Measurements from ENCODE around the gene SNAP91. TPM values are rescaled to one million over a fixed set of nuclear protein-coding genes. Genes with fewer than 3 reads are reported as not detected.
A peak's percentile ranks its signal among the peaks of the same experiment; 100 is the strongest.
"Not testable (repeated sequence)": the region's sequence is repeated elsewhere in the genome, so short reads cannot be mapped to it uniquely, and the experiment has no call there.

Gene SNAP91
- total and polyA plus RNA-seq, 12 donors: 0.19 to 19.5 (median 4.9) TPM

DNA sequence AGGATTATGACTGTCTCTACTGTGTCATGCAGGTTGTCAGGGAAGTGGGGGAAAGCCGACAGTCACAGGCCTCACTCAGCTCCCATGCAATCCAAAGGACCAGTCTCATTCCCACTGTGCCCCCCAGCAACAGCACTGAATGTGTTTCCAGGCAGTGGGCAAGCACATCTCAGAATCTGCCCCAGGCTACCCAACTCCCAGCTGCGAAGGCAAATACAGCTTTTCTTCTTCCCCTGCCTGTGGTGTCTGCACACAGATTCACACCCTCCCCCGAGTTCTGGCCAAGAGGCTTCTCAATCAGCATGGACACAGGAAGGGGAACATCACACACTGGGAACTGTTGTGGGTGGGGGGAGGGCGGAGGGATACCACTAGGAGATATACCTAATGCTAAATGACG, 75.3 kb downstream of the SNAP91 start:
- ATAC-seq: no peak
- intact Hi-C loops (cut with DNase I): no loop called here
- no peak for DNase-seq
- 67 to 73% methylated on average over 5 of the region's 5 CpGs for WGBS, 2 donors
- TF ChIP-seq, protein P1, sequence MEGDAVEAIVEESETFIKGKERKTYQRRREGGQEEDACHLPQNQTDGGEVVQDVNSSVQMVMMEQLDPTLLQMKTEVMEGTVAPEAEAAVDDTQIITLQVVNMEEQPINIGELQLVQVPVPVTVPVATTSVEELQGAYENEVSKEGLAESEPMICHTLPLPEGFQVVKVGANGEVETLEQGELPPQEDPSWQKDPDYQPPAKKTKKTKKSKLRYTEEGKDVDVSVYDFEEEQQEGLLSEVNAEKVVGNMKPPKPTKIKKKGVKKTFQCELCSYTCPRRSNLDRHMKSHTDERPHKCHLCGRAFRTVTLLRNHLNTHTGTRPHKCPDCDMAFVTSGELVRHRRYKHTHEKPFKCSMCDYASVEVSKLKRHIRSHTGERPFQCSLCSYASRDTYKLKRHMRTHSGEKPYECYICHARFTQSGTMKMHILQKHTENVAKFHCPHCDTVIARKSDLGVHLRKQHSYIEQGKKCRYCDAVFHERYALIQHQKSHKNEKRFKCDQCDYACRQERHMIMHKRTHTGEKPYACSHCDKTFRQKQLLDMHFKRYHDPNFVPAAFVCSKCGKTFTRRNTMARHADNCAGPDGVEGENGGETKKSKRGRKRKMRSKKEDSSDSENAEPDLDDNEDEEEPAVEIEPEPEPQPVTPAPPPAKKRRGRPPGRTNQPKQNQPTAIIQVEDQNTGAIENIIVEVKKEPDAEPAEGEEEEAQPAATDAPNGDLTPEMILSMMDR (IDR thresholded peaks at IDR 0.05): no peak
- Histone ChIP-seq H3K27me3 (peaks cover 0 to 4% (median 0%) of the 10 kb centered on the region in 7 donors), H3K36me3 (no peaks in the 10 kb centered on the region), H3K27ac (no peak overlapping the region), H3K4me3 (no peak overlapping the region), H3K4me1 (no peaks in the 10 kb centered on the region), H3K9me3 (no peaks in the 10 kb centered on the region)

DNA sequence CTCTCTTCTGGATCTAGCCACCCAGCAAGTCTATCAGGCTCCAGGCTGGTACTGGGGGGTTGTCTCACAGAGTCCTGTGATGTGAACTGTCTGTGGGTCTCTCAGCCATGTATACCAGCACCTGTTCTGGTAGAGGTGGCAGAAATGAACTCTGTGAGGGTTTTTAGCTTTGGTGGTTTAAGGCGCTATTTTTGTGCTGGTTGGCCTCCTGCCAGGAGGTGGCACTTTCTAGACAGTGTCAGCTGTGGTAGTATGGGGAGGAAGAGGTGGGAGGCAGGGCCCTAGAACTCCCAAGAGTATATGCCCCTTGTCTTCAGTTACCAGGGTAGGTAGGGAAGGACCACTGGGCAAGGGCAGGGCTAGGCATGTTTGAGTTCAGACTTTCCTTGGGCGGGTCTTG, 75.8 kb downstream of the SNAP91 start:
- H3K4me3 ChIP-seq: no peak overlapping the region
- no peaks in the 10 kb centered on the region for H3K36me3 ChIP-seq
- H3K27ac ChIP-seq: no peak overlapping the region
- intact Hi-C loops (cut with DNase I): no loop called here
- peaks cover 0 to 4% (median 0%) of the 10 kb centered on the region in 7 donors for H3K27me3 ChIP-seq
- WGBS, 2 donors: 65 to 73% methylated on average over 2 of the region's 2 CpGs
- no peaks in the 10 kb centered on the region for H3K4me1 ChIP-seq
- DNase-seq: no peak
- ATAC-seq: no peak
- no peaks in the 10 kb centered on the region for H3K9me3 ChIP-seq
- TF ChIP-seq, protein P1 (IDR thresholded peaks at IDR 0.05): no peak

DNA sequence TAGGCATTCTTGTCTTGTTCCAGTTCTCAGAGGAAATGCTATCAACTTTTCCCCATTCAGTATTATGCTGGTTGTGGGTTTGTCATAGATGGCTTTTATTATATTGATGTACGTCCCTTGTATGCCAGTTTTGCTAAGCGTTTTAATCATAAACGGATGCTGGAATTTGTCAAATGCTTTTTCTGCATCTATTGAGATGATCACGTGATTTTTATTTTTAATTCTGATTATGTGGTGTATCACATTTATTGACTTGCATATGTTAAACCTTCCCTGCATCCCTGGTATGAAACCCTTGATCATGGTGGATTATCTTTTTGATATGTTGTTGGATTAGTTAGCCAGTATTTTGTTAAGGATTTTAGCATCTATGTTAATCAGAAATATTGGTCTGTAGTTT, 79.0 kb downstream of the SNAP91 start:
- WGBS, 2 donors: 86 to 90% methylated on average over 4 of the region's 4 CpGs
- intact Hi-C loops (cut with DNase I); H3K4me3 ChIP-seq; DNase-seq; H3K9me3 ChIP-seq; H3K4me1 ChIP-seq; H3K27me3 ChIP-seq; H3K36me3 ChIP-seq; ATAC-seq; H3K27ac ChIP-seq: not testable (repeated sequence)

DNA sequence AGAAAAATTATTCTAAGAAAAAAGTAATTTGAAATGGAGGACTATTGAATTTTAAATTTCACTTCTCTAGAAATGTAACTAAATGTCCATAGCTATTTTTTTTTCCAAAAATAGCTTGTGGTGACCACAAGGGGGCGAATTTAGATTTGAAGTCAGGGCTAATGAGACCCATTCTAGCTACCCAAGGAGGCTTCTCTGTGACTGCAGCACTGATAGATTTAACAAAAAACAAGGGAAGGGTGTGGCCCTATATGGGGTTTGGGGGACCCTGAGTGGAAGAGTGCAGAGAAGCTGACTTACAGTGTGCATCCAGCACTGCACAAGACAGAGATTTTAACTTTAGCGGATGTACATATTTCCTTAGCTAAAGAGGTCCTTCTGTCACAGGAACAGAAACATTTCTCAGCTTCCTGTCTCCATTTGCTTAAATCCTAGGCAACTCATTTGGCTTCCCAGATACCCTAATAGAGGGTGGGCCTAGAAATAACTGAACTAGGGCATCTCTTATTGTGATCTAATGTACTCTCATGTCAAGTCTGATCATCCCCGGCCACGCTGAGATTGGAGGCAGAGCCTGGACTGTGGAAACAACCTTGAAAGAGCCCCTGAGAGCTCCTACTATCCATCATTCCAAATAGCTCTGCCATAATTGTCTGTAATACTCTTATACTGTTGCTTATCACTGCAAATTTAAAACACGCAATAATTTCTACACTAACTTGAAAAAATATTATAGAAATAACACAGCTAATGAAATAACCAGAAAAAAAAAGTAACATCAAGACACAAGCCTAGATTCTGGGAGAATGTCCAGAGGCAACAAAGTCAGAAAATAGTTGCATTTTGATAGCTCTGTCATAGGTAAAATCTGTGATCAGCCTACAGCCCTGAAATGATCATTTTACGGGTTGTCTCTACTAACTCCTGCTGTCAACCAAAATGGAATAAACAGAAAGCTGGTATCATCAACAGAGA, 93.6 kb downstream of the SNAP91 start:
- H3K4me3 ChIP-seq: no peak overlapping the region
- no peaks in the 10 kb centered on the region for H3K27me3 ChIP-seq
- WGBS, 2 donors: 71% methylated on average over 6 of the region's 6 CpGs
- ATAC-seq: no peak
- no peaks in the 10 kb centered on the region for H3K36me3 ChIP-seq
- TF ChIP-seq, protein P1 (IDR thresholded peaks at IDR 0.05): peak in 8 of 9 donors; percentile 26 to 63 (median 50)
- no peak overlapping the region for H3K27ac ChIP-seq
- H3K4me1 ChIP-seq: no peaks in the 10 kb centered on the region
- intact Hi-C loops (cut with DNase I): loop anchor here in 4 of 10 donors (5.0 to 10.0 kb wide), 3 partner anchors 599 to 612 kb away; partner anchors contain the start of gene CEP162 (in 2 of the 4)
- DNase-seq: no peak
- H3K9me3 ChIP-seq: no peaks in the 10 kb centered on the region

- Histone ChIP-seq H3K4me1 (no peaks in the 10 kb centered on the region), H3K4me3 (no peak overlapping the region), H3K27me3 (no peaks in the 10 kb centered on the region), H3K36me3 (no peaks in the 10 kb centered on the region), H3K27ac (no peak overlapping the region), H3K9me3 (no peaks in the 10 kb centered on the region)
- WGBS, 2 donors: 53 to 58% methylated on average over 4 of the region's 4 CpGs
- intact Hi-C loops (cut with DNase I): loop anchor here in 3 of 10 donors (10.0 kb wide), 2 partner anchors 601 to 611 kb away; partner anchors contain the start of gene CEP162 (in 1 of the 3)
- TF ChIP-seq, protein P1 (IDR thresholded peaks at IDR 0.05): no peak
- ATAC-seq (no peak), DNase-seq (no peak)
These were observed 95.5 kb downstream of the SNAP91 start for GRCh38 chr6:83613378-83613777.
